ENCODE measurements around the gene LARP4B.

Gene LARP4B

DNA sequence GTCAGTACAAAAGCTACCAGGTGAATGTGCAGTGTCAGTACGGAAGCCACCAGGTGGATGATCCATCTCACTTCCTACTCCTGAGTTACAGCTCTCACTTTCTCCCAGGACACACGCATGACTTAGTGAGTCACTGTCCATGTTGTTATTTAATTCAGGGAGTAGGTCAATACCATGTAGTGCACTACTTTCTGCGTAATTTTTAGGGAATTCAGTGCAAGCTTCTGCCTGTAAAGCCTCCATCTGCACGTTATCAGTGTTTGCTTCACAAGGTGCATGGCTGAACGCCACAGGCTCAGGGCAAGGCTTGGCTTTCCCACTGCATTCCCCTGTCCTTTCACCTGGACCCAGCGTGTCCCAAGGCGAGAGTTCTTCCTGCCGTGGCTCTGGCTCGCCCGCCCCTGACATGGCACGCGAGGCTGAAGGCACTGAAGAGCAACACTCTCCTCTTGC lies 59.5 kb downstream of the LARP4B start:
- 97% methylated on average over 9 of the region's 12 CpGs for WGBS (ENCODE audit: insufficient coverage)
- CTCF ChIA-PET, result no interaction called here

DNA sequence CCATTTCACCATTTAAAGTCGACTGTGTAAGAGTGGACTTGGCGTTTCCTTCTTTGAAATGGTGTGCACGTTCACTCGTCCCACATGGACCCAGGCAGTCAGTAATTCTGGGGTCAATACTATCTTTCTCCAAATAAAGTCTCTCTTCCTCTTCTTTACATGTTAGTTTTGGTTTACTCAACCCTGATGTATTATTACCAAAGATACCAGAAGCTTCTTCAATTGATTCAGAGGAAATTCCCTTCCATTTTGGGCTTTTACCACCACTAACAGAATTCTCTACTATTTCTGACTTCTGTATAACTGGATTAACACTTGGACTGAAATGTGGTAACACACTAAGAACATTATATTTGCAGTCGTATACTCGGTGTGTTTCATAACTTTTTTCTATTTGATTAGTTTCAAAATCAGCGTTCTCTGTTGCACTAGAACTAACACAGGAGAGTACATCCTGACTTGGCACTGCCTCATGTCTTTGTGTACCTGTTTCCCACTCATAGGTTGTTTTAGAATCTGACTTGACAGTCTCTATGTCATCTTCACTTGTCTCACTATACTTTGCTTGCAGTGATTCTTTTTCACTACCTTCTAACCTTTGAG lies 60.8 kb downstream of the LARP4B start:
- WGBS (ENCODE audit: insufficient coverage), result over 99% methylated on average over 6 of the region's 7 CpGs
- H3K4me3 ChIP-seq (ENCODE audit: control insufficient read depth in 1 of 7, extremely low read depth in 1 of 7, insufficient read depth in 4 of 7, low read depth in 2 of 7, low read length in 6 of 7), result no peak overlapping the region
- DNase-seq, result no peak
- peaks cover 13 to 77% (median 41%) of the 10 kb centered on the region in 4 experiments for H3K36me3 ChIP-seq (ENCODE audit: control insufficient read depth in 4 of 4, insufficient read depth in 4 of 4, low read length in 3 of 4)
- H3K27ac ChIP-seq (ENCODE audit: insufficient read depth in 1 of 2, low read depth in 1 of 2, low read length in 2 of 2, poor library complexity in 1 of 2, severe bottlenecking in 2 of 2), result no peak overlapping the region
- no peaks in the 10 kb centered on the region for H3K9me3 ChIP-seq (ENCODE audit: control extremely low read depth in 1 of 5, control insufficient read depth in 4 of 5, insufficient read depth in 2 of 5, low read depth in 1 of 5, low read length in 4 of 5)
- CTCF ChIA-PET, result no interaction called here
- POLR2A ChIA-PET, result no interaction called here
- no peaks in the 10 kb centered on the region for H3K27me3 ChIP-seq (replicated peaks in 2 of 5; ENCODE audit: control insufficient read depth in 4 of 5, insufficient read depth in 5 of 5, low read length in 4 of 5)
- H3K4me1 ChIP-seq (ENCODE audit: control extremely low read depth in 1 of 4, control insufficient read depth in 4 of 4, insufficient read depth in 4 of 4, low read length in 3 of 4), result no peaks in the 10 kb centered on the region

More for the DNA sequence above, 59.5 kb downstream of the LARP4B start:
- Histone ChIP-seq H3K27ac (ENCODE audit: insufficient read depth in 1 of 2, low read depth in 1 of 2, low read length in 2 of 2, poor library complexity in 1 of 2, severe bottlenecking in 2 of 2) (no peak overlapping the region), H3K27me3 (replicated peaks in 2 of 5; ENCODE audit: control insufficient read depth in 4 of 5, insufficient read depth in 5 of 5, low read length in 4 of 5) (no peaks in the 10 kb centered on the region), H3K4me3 (ENCODE audit: control insufficient read depth in 1 of 7, extremely low read depth in 1 of 7, insufficient read depth in 4 of 7, low read depth in 2 of 7, low read length in 6 of 7) (no peak overlapping the region), H3K9me3 (ENCODE audit: control extremely low read depth in 1 of 5, control insufficient read depth in 4 of 5, insufficient read depth in 2 of 5, low read depth in 1 of 5, low read length in 4 of 5) (no peaks in the 10 kb centered on the region), H3K36me3 (ENCODE audit: control insufficient read depth in 4 of 4, insufficient read depth in 4 of 4, low read length in 3 of 4) (peaks cover 13 to 73% (median 41%) of the 10 kb centered on the region in 4 experiments), H3K4me1 (ENCODE audit: control extremely low read depth in 1 of 4, control insufficient read depth in 4 of 4, insufficient read depth in 4 of 4, low read length in 3 of 4) (no peaks in the 10 kb centered on the region)
- no peak for DNase-seq
- POLR2A ChIA-PET, result no interaction called here

DNA sequence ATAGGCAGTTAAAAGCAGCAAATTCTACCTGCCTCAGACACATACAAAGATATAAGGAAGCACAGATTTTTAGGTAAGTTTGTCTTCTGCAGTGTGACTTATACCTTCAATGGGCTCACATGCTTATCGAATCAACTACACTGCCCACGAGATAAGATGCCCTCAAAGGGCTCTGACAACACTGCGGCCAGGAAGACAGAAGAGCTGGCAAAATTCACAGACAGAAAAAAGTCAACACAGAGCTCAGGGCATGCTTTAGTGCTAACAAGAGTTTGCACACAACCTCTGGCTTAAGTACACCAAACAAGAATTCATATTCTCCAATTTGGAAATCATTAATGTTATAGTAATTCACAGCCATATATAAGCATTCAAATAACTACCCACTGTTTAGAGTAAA lies 62.3 kb downstream of the LARP4B start:
- H3K27ac ChIP-seq (ENCODE audit: insufficient read depth in 1 of 2, low read depth in 1 of 2, low read length in 2 of 2, poor library complexity in 1 of 2, severe bottlenecking in 2 of 2), result no peak overlapping the region
- WGBS (ENCODE audit: insufficient coverage), result 70% methylated on average over 3 of the region's 3 CpGs
- peaks cover 13 to 78% (median 47%) of the 10 kb centered on the region in 4 experiments for H3K36me3 ChIP-seq (ENCODE audit: control insufficient read depth in 4 of 4, insufficient read depth in 4 of 4, low read length in 3 of 4)
- no peak overlapping the region for H3K4me3 ChIP-seq (ENCODE audit: control insufficient read depth in 1 of 7, extremely low read depth in 1 of 7, insufficient read depth in 4 of 7, low read depth in 2 of 7, low read length in 6 of 7)
- H3K4me1 ChIP-seq (ENCODE audit: control extremely low read depth in 1 of 4, control insufficient read depth in 4 of 4, insufficient read depth in 4 of 4, low read length in 3 of 4), result no peaks in the 10 kb centered on the region
- POLR2A ChIA-PET, result no interaction called here
- DNase-seq, result no peak
- no peaks in the 10 kb centered on the region for H3K27me3 ChIP-seq (replicated peaks in 2 of 5; ENCODE audit: control insufficient read depth in 4 of 5, insufficient read depth in 5 of 5, low read length in 4 of 5)
- CTCF ChIA-PET, result no interaction called here
- H3K9me3 ChIP-seq (ENCODE audit: control extremely low read depth in 1 of 5, control insufficient read depth in 4 of 5, insufficient read depth in 2 of 5, low read depth in 1 of 5, low read length in 4 of 5), result no peaks in the 10 kb centered on the region

DNA sequence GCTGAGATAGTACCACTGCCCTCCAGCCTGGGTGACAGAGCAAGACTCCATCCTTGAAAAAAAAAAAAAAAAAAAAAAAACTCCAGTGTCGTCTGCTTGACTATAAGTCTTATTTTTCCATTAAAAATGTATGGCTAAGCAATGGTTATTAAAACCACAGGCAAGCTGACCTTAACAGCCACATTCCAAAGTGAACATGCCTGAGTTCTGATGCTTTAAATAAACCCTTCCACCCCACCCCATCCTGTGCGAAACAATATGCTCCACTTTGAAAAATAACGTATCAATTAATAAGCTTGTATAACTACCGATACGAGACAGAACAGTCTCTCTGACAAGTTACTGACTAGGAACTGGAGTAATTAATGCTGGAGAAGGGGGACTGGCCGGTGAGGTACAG lies 63.7 kb downstream of the LARP4B start:
- Histone ChIP-seq H3K27me3 (replicated peaks in 2 of 5; ENCODE audit: control insufficient read depth in 4 of 5, insufficient read depth in 5 of 5, low read length in 4 of 5) (no peaks in the 10 kb centered on the region), H3K36me3 (ENCODE audit: control insufficient read depth in 4 of 4, insufficient read depth in 4 of 4, low read length in 3 of 4) (peaks cover 17 to 81% (median 50%) of the 10 kb centered on the region in 4 experiments), H3K4me3 (ENCODE audit: control insufficient read depth in 1 of 7, extremely low read depth in 1 of 7, insufficient read depth in 4 of 7, low read depth in 2 of 7, low read length in 6 of 7) (no peak overlapping the region), H3K27ac (ENCODE audit: insufficient read depth in 1 of 2, low read depth in 1 of 2, low read length in 2 of 2, poor library complexity in 1 of 2, severe bottlenecking in 2 of 2) (no peak overlapping the region), H3K4me1 (ENCODE audit: control extremely low read depth in 1 of 4, control insufficient read depth in 4 of 4, insufficient read depth in 4 of 4, low read length in 3 of 4) (no peaks in the 10 kb centered on the region), H3K9me3 (ENCODE audit: control extremely low read depth in 1 of 5, control insufficient read depth in 4 of 5, insufficient read depth in 2 of 5, low read depth in 1 of 5, low read length in 4 of 5) (no peaks in the 10 kb centered on the region)
- ChIA-PET CTCF (no interaction called here), POLR2A (no interaction called here)
- DNase-seq, result no peak
- 100% methylated on average over 2 of the region's 6 CpGs for WGBS (ENCODE audit: insufficient coverage)

DNA sequence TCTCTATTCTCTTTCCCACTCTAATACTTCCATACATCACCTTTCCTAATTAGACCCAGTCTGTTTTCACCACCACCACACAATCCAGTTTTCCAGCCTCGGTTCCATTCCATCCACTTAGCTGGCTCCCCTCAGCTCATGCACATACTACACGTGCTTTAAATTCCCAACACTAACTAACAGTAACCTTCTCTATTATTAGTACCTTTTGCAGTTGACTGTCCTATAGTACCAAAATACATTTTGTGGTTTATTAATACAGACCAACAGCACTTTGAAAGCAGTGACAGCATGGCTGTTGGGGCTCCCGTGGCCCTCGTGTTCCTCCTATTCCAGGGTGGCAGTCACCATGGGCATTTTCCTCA lies 64.9 kb downstream of the LARP4B start:
- DNase-seq, result no peak
- Histone ChIP-seq H3K4me3 (ENCODE audit: control insufficient read depth in 1 of 7, extremely low read depth in 1 of 7, insufficient read depth in 4 of 7, low read depth in 2 of 7, low read length in 6 of 7) (no peak overlapping the region), H3K9me3 (ENCODE audit: control extremely low read depth in 1 of 5, control insufficient read depth in 4 of 5, insufficient read depth in 2 of 5, low read depth in 1 of 5, low read length in 4 of 5) (no peaks in the 10 kb centered on the region), H3K27ac (ENCODE audit: insufficient read depth in 1 of 2, low read depth in 1 of 2, low read length in 2 of 2, poor library complexity in 1 of 2, severe bottlenecking in 2 of 2) (no peak overlapping the region), H3K4me1 (ENCODE audit: control extremely low read depth in 1 of 4, control insufficient read depth in 4 of 4, insufficient read depth in 4 of 4, low read length in 3 of 4) (no peaks in the 10 kb centered on the region), H3K27me3 (replicated peaks in 2 of 5; ENCODE audit: control insufficient read depth in 4 of 5, insufficient read depth in 5 of 5, low read length in 4 of 5) (no peaks in the 10 kb centered on the region), H3K36me3 (ENCODE audit: control insufficient read depth in 4 of 4, insufficient read depth in 4 of 4, low read length in 3 of 4) (peaks cover 13 to 79% (median 47%) of the 10 kb centered on the region in 4 experiments)
- 90% methylated on average over 4 of the region's 4 CpGs for WGBS (ENCODE audit: insufficient coverage)
- POLR2A ChIA-PET, result no interaction called here
- CTCF ChIA-PET, result no interaction called here

DNA sequence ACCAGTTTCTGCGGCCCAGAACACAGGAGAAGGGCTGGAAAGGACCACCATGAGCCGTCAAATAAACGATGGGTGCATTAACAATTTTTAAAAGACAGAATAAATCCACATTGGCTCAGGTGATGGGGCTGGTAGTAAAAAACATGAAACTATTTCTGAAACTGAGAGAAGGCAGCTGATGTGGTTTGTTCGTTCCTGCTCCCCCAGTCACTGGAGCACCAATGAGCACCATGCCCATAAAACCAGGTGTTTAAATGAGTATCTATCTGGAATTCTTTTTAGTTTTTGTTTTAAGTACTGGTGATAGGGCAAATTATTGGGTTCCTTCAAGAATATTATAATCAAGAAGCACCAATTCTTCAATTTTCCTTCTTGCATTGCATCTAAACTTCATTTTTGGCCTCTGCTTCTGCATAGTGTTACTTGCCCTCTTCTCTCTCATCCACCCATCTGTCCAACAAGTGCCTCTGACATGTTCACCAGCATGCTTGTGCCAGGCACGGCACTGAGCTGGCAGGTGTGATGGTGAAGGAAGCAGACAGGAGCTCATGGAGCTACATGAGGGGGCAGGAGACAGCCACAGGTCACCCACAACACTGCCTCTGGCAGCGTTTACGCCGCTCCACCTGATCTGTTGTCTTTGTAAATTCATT lies 65.5 kb downstream of the LARP4B start:
- no peaks in the 10 kb centered on the region for H3K9me3 ChIP-seq (ENCODE audit: control extremely low read depth in 1 of 5, control insufficient read depth in 4 of 5, insufficient read depth in 2 of 5, low read depth in 1 of 5, low read length in 4 of 5)
- WGBS (ENCODE audit: insufficient coverage), result 94% methylated on average over 5 of the region's 8 CpGs
- H3K27me3 ChIP-seq (replicated peaks in 2 of 5; ENCODE audit: control insufficient read depth in 4 of 5, insufficient read depth in 5 of 5, low read length in 4 of 5), result no peaks in the 10 kb centered on the region
- no peak overlapping the region for H3K27ac ChIP-seq (ENCODE audit: insufficient read depth in 1 of 2, low read depth in 1 of 2, low read length in 2 of 2, poor library complexity in 1 of 2, severe bottlenecking in 2 of 2)
- ChIA-PET POLR2A (no interaction called here), CTCF (no interaction called here)
- no peak overlapping the region for H3K4me3 ChIP-seq (ENCODE audit: control insufficient read depth in 1 of 7, extremely low read depth in 1 of 7, insufficient read depth in 4 of 7, low read depth in 2 of 7, low read length in 6 of 7)
- no peaks in the 10 kb centered on the region for H3K4me1 ChIP-seq (ENCODE audit: control extremely low read depth in 1 of 4, control insufficient read depth in 4 of 4, insufficient read depth in 4 of 4, low read length in 3 of 4)
- H3K36me3 ChIP-seq (ENCODE audit: control insufficient read depth in 4 of 4, insufficient read depth in 4 of 4, low read length in 3 of 4), result peaks cover 11 to 79% (median 44%) of the 10 kb centered on the region in 4 experiments
- no peak for DNase-seq

DNA sequence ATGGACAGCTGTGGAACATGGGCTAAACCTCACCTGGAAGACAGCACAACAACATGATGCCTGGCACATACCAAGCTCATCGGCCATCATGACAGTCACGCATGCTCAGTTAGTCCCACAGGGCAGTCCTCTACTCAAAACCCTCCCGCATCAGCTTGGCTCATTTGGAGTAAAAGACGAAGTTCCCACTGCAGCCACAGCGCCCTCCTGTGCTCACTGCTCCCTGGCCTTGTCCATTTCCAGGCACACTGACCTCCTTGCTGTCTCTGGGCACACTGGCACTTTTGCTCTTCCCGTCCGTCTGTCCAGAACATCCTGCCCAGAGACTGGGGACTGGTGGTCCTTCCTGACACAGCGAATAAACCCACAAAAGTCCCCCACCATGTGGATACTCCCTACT lies 66.2 kb downstream of the LARP4B start:
- ChIA-PET POLR2A (no interaction called here), CTCF (interaction anchor here (1.4 kb wide), 1 partner anchor 9 kb away, joined by 3 read pairs; no protein-coding TSS in a partner anchor)

More for the DNA sequence above, 66.2 kb downstream of the LARP4B start:
- Histone ChIP-seq H3K4me3 (ENCODE audit: control insufficient read depth in 1 of 7, extremely low read depth in 1 of 7, insufficient read depth in 4 of 7, low read depth in 2 of 7, low read length in 6 of 7) (no peak overlapping the region), H3K36me3 (ENCODE audit: control insufficient read depth in 4 of 4, insufficient read depth in 4 of 4, low read length in 3 of 4) (peaks cover 14 to 78% (median 45%) of the 10 kb centered on the region in 4 experiments), H3K4me1 (ENCODE audit: control extremely low read depth in 1 of 4, control insufficient read depth in 4 of 4, insufficient read depth in 4 of 4, low read length in 3 of 4) (no peaks in the 10 kb centered on the region), H3K27me3 (replicated peaks in 2 of 5; ENCODE audit: control insufficient read depth in 4 of 5, insufficient read depth in 5 of 5, low read length in 4 of 5) (no peaks in the 10 kb centered on the region), H3K27ac (ENCODE audit: insufficient read depth in 1 of 2, low read depth in 1 of 2, low read length in 2 of 2, poor library complexity in 1 of 2, severe bottlenecking in 2 of 2) (no peak overlapping the region), H3K9me3 (ENCODE audit: control extremely low read depth in 1 of 5, control insufficient read depth in 4 of 5, insufficient read depth in 2 of 5, low read depth in 1 of 5, low read length in 4 of 5) (no peaks in the 10 kb centered on the region)
- DNase-seq, result no peak
- WGBS (ENCODE audit: insufficient coverage), result 97% methylated on average over 8 of the region's 8 CpGs
